Measurements from ENCODE around the gene MYO7B.

The MYO7B gene

GRCh38 chr2:127634626-127635379, 99.3 kb downstream of the MYO7B start:
- TF ChIP-seq GATA1 (IDR thresholded peaks at IDR 0.05; ENCODE audit: low read depth, low read length) (no peak), POLR2A (IDR thresholded peaks at IDR 0.05; ENCODE audit: low read length) (no peak)
- no peak for DNase-seq

- TF ChIP-seq POLR2A (IDR thresholded peaks at IDR 0.05; ENCODE audit: low read length): no peak
- TF ChIP-seq GATA1 (IDR thresholded peaks at IDR 0.05; ENCODE audit: low read depth, low read length): no peak
- no peak for DNase-seq
Measured at GRCh38 chr2:127635380-127636237, 100.1 kb downstream of the MYO7B start.

- TF ChIP-seq GATA1 (IDR thresholded peaks at IDR 0.05; ENCODE audit: low read depth, low read length) (no peak), POLR2A (IDR thresholded peaks at IDR 0.05; ENCODE audit: low read length) (no peak)
- no peak for DNase-seq
Measured at GRCh38 chr2:127636248-127637235, 101.1 kb downstream of the MYO7B start.

GRCh38 chr2:127637236-127637630, 101.8 kb downstream of the MYO7B start:
- TF ChIP-seq GATA1 (IDR thresholded peaks at IDR 0.05; ENCODE audit: low read depth, low read length) (no peak), POLR2A (IDR thresholded peaks at IDR 0.05; ENCODE audit: low read length) (no peak)
- no peak for DNase-seq

GRCh38 chr2:127637725-127638252, 102.3 kb downstream of the MYO7B start:
- DNase-seq: no peak

GRCh38 chr2:127638361-127639110, 103.1 kb downstream of the MYO7B start:
- no peak for TF ChIP-seq GATA1 (IDR thresholded peaks at IDR 0.05; ENCODE audit: low read depth, low read length)
- no peak for TF ChIP-seq POLR2A (IDR thresholded peaks at IDR 0.05; ENCODE audit: low read length)
- DNase-seq: no peak

More at GRCh38 chr2:127637725-127638252, 102.3 kb downstream of the MYO7B start:
- TF ChIP-seq GATA1 (IDR thresholded peaks at IDR 0.05; ENCODE audit: low read depth, low read length): no peak
- TF ChIP-seq POLR2A (IDR thresholded peaks at IDR 0.05; ENCODE audit: low read length): no peak

- no peak for TF ChIP-seq GATA1 (IDR thresholded peaks at IDR 0.05; ENCODE audit: low read depth, low read length)
- no peak for TF ChIP-seq POLR2A (IDR thresholded peaks at IDR 0.05; ENCODE audit: low read length)
- no peak for DNase-seq
Measured at GRCh38 chr2:127639111-127639474, 103.6 kb downstream of the MYO7B start.

- DNase-seq: no peak
- TF ChIP-seq POLR2A (IDR thresholded peaks at IDR 0.05; ENCODE audit: low read length): no peak
Measured at GRCh38 chr2:127640082-127641072, 104.9 kb downstream of the MYO7B start.

- DNase-seq: no peak
- TF ChIP-seq GATA1 (IDR thresholded peaks at IDR 0.05; ENCODE audit: low read depth, low read length): no peak
- no peak for TF ChIP-seq POLR2A (IDR thresholded peaks at IDR 0.05; ENCODE audit: low read length)
Measured at GRCh38 chr2:127641133-127641532, 105.7 kb downstream of the MYO7B start.

GRCh38 chr2:127641846-127642507, 106.5 kb downstream of the MYO7B start:
- no peak for DNase-seq
- no peak for TF ChIP-seq POLR2A (IDR thresholded peaks at IDR 0.05; ENCODE audit: low read length)
- TF ChIP-seq GATA1 (IDR thresholded peaks at IDR 0.05; ENCODE audit: low read depth, low read length): no peak

- TF ChIP-seq POLR2A (IDR thresholded peaks at IDR 0.05; ENCODE audit: low read length) (no peak), GATA1 (IDR thresholded peaks at IDR 0.05; ENCODE audit: low read depth, low read length) (no peak)
- DNase-seq: no peak
Measured at GRCh38 chr2:127642706-127643438, 107.4 kb downstream of the MYO7B start.

Data from erythroblast (primary cell).